Inflammatory macrophage (primary cell): Measurements from ENCODE around the gene NR2C1.

ENCODE experiments used
- DNase-seq, 2 donors: peaks; one replicate each; pipeline ENCODE4 v3.0.0-alpha.2; 2020 to 2022

NR2C1 gene

DNA sequence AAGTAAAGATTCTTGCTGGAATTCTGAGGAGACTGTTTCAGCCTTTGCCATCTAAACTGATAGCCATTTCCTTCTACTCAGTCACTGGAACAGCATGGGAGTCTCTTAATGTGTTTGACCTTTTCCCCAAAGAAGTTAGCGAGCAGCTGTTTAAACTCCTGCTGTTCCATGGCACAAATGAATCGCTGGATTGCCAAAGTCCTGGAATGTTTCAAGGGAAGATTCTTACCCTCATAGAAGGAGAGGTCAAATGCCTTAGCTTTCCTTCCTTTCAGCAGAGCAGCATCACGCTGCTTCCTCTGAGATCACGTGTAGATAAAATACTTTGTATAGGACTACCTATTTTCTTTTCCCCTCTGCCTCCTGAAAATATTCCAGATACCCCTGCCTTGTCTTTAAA lies 10.5 kb upstream of the NR2C1 start:
- DNase-seq = no peak

DNA sequence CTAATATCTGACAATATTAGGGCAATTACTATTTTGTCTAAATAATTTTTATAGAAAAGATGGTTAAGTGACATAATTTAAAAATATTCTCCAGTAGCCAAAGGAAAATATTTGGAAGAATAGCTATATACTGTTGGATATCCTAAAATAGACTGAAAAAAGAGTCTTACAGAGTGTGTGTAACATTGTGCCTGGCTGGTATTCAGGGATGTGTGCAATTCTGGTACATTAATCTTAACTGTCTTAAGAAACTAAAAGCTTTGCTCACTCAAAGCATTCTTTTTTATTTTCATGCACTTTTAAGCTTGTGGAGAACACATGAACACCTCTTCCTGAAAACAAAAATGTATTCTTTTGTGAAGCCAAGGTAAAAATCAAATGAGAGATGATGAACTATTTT lies 10.1 kb upstream of the NR2C1 start:
- DNase-seq = no peak

DNA sequence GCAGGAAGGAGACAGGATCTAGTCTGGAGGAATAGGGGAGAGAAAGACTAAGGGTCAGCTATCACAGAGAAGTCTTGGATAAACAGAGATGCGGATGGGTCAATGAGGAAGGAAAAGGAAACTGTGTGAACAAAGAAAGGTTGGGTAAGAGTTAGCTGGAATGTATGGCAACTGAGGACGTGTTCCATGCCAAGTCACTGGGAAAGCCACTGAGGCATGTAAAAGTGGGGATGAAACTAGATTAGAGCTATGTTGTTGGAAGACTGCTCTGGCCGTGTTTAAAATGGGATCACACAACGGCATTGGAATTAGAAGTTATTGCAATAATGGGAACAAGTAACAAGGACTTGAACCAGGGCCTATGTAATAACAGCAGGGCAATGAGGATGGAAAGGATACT lies 3.9 kb upstream of the NR2C1 start:
- DNase-seq = no peak

DNA sequence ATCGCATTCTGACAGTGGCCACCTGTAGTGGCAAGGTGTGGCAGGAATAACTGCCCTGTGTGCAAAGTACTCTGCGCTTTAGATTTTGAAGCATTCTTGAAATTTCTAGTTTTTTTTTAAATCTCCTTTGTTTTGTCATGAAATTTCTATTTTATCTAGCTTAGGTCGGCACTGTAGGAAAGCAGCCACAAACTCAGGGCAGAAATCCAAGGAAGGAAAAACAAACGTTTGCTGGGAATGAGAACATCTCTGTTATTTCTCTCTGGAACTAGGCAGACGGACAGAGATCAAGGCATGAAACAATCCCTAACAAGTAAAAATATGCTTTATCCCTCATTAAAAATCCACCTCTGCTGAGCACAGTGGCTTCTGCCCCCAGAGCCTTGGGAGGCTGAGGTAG lies 1.3 kb upstream of the NR2C1 start:
- DNase-seq = no peak

DNA sequence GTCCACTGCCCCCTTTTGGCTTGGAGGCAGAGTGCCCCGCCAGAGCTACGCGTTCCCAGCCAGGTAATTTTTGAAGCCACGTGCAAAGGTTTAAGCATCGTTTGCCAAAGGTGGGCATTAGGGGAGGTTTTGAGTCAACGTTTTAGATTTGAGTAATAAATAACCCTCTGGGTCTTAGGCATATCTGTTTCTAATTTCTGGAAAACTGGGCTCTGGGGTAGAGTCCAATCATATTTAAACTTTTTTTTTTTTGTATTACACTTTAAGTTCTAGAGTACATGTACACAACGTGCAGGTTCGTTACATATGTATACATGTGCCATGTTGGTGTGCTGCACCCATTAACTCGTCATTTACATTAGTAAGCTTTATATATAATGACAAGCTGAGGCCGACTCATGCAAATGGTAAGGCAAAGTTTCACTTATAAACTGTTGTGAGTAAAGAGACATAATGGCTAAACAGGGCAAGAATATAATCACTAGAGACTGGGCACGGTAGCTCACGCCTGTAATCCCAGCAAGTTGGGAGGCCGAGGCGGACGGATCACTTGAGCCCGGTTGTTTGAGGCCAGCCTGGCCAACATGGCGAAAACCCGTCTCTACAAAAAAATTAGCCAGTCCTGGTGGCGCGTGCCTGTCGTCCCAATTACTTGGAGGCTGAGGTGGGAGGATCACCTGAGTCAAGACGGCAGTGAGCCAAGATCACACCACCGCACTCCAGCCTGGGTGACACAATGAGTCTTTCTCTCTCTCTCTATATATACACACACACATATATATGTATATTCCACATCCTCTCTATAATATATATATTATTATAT lies 491 bp upstream of the NR2C1 start:
- no peak for DNase-seq

- DNase-seq = no peak
Measured at GRCh38 chr12:95070378-95070777, 3.0 kb downstream of the NR2C1 start.

- DNase-seq = no peak
Measured at GRCh38 chr12:95066091-95066855, 7.1 kb downstream of the NR2C1 start.

- no peak for DNase-seq
Measured at GRCh38 chr12:95060951-95061350, 12.5 kb downstream of the NR2C1 start.

GRCh38 chr12:95059984-95060383 lies 13.4 kb downstream of the NR2C1 start:
- no peak for DNase-seq

DNA sequence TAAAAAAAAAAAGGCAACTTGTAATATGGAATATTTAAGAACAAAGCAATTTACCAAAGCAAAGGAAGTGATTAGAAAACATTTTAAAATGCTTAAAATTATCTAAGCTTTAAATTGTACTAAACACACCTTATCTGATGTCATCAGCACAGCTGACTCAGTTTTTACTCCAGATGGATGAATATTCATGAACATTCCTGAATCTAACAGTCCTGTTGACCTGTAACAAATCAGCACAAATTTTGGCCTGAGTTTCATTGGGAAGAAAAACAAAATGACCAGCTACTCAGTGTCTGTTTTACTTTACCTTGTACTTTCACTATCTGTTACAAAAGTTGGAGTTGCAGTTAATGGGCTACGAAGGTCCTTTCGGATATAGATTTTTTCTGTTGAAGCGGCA lies 16.0 kb downstream of the NR2C1 start:
- DNase-seq = no peak

DNA sequence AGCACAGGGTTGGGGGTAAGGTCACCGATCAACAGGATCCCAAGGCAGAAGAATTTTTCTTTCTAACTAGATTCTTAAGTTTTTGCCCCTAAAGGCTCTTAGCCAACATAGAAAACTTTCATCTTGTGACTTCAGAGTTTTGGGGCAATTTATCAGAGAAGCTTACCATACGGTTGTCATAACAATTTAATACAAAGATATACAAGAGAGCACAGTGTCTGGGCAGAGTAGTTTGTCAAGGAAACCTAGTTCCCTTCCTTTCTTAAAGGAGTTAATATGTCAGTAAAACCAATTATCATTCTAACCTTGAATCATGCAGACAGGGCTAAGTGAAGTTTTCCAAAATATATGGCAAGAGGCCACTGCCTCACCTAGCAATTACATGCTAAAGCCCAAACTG lies 18.4 kb downstream of the NR2C1 start:
- DNase-seq = no peak

DNA sequence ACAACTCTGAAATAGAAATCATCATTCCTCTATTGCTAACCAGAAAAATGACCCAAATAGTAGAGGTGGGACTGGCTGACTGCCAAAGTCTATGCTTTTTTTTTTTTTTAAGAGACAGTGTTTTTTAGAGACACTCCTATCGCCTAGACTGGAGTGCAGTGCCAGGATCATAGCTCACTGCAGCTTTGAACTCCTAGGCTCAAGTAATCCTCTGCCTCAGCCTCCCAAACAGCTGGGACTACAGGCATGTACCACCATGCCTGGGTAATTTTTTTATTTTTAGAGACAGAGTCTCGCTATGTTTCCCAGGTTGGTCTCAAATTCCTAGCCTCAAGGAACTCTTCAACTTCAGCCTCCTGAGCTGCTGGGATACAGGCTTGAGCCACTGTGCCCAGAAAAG lies 19.2 kb downstream of the NR2C1 start:
- DNase-seq = no peak

GRCh38 chr12:95051241-95051640 lies 22.2 kb downstream of the NR2C1 start:
- DNase-seq = no peak

DNA sequence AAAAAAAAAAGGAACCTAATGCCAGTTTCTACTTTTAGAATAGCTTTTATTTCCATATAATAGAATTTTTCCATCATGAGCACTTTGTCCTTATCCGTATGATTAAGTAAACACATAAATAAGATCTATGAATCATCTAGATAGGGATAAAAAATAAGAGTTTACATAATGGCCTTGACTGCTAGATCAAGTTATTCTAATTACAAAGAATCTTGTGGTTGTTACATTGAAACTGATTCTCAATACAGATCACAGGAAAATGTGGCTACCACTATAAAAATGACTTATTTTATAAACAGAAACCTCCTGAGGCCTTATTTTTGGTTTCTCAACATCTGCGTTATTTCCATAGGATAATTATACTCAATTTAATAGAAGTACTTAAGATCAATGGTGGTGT lies 35.5 kb downstream of the NR2C1 start:
- no peak for DNase-seq

DNA sequence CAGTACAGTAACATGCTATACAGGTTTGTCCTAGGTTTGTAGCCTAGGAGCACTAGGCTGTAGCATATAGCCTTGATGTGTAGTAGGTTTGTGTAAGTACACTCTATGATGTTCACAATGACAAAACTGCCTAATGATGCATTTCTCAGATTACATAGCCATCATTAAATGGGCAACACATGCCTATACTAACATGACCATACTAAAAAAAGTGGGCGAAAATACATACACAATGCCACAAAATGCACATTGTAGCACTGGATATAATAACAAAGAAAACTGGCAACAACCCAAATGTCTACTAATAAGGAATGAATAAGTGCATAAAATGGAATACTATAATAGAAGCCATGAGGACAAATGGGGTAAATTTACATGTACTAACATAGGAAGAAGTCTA lies 38.7 kb downstream of the NR2C1 start:
- no peak for DNase-seq

DNA sequence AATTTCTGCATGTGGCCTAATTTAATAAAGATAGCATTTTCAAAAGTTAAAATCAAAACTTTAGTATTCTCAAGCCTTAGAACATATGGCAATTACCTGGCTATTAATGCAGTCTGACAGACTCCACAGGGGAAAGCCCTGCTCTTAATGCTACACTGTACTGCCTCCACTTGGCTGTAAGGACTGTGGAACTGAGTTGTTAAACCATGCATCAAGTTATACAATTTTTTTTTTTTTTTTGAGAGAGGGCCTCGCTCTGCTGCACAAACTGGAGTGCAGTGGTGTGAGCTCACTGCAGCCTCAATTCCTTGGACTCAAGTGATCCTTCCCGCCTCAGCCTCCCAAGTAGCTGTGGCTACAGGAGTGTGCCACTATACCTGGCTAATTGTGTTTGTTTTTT lies 50.9 kb downstream of the NR2C1 start:
- DNase-seq = no peak

DNA sequence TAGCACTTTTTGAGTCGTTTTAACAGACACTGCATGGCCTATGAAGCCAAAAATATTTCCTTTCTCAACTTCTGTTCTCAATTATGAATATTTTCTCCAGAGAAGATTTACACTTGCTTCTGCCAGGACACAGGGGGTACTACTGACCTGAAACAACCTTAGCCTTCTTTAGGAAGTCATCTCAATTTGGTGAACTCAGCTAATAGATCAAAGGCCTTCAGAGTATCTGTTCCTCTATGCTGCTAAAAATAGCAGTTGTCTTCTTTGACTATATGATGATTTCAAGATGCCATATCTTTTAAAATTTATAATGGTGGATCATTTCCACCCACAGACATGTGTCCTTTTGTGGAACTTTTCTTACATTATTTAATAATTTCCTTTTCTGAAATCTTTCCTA lies 55.9 kb downstream of the NR2C1 start:
- DNase-seq = no peak

- no peak for DNase-seq
Measured at GRCh38 chr12:95016120-95016519, 57.3 kb downstream of the NR2C1 start.

GRCh38 chr12:95014554-95014953 lies 58.9 kb downstream of the NR2C1 start:
- peak in 1 of 2 donors; percentile 2 for DNase-seq

DNA sequence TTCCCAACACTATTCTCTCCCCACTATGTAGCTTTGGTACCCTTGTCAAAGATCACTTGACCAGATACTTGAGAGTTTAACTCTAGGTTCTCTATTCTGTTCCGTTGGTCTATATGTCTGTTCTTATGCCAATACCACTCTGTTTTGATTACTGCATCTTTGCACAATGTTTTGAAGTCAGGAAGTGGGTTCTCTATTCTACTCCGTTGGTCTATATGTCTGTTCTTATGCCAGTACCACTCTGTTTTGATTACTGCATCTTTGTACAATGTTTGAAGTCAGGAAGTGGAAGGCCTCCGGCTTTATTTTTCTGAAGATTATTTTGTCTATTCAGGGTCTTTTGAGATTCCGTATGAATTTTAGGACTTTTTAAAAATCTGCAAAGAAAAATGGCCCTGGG lies 67.2 kb downstream of the NR2C1 start:
- no peak for DNase-seq

GRCh38 chr12:95004610-95005009 lies 68.8 kb downstream of the NR2C1 start:
- DNase-seq = peak; percentile 29 to 59

- DNase-seq = no peak
Measured at GRCh38 chr12:95003921-95004272, 69.5 kb downstream of the NR2C1 start.

DNA sequence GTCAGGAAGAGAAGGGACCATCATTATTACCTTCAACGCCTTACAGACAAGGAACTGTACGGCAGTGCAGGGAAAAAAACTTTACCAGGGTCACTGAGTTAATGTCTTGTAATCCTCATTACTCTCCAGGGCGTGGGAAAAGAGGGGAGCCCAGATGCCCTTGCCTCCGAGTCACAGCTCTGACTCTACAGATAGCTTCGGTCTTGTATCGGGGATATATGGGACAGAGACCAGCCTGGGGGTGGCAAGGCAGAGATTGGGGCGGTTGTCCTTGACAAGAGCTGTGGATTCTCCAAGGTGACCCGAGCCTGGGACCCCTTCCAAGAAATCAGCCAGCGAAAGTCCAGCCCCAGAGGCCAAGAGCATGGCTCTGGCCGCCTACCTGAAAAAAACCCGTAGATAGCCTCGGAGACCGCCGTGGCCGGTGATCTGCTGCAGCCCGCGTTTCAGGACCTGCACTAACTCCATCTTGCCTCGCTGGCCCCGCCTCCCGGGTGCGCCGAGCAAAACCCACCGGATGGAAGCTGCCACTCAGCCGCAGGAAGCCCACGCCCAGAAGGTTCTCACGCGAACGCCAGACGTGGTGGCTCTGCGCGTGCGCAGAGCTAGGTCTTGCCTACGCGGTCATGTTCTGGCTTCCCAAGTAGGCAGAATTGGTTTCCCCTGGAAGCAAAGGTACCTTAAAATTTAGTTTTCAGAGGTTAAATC lies 70.1 kb downstream of the NR2C1 start, which contains the start of gene NDUFA12:
NDUFA12 (minus strand) TSS at position 485 of the 708 bp plus-strand sequence; CDS start at position 468, 17 bp downstream.
- peak; percentile 96 to 99 for DNase-seq

DNA sequence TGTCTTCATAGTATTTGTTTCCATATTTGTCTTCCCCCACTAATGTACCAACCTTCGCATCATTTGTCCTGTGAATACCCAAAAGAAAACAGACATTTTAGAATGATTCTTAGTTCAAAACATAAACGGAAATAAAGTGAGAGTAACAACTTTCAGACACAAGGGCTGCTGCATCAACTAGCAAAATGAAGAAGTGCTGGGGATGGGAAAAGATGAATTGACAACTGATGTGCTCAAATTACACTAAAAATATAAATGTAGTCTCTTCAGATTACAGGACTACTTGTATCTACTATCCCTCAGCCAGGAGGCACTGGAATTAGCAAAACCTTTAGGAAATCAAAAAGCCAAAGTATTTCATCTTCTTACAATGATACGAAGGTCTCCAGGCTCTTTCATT lies 70.7 kb downstream of the NR2C1 start:
- DNase-seq = no peak
